COLO668 (cell line): Measurements from ENCODE around the gene TRPM5.
"Not testable (repeated sequence)": the region's sequence is repeated elsewhere in the genome, so short reads cannot be mapped to it uniquely, and the experiment has no call there.

Experiments used
- DNase-seq: peaks from one replicate; lab custom pipeline; 2025; ENCODE audit not compliant: unreplicated experiment; lab: John Stamatoyannopoulos, UW

TRPM5 gene, protein sequence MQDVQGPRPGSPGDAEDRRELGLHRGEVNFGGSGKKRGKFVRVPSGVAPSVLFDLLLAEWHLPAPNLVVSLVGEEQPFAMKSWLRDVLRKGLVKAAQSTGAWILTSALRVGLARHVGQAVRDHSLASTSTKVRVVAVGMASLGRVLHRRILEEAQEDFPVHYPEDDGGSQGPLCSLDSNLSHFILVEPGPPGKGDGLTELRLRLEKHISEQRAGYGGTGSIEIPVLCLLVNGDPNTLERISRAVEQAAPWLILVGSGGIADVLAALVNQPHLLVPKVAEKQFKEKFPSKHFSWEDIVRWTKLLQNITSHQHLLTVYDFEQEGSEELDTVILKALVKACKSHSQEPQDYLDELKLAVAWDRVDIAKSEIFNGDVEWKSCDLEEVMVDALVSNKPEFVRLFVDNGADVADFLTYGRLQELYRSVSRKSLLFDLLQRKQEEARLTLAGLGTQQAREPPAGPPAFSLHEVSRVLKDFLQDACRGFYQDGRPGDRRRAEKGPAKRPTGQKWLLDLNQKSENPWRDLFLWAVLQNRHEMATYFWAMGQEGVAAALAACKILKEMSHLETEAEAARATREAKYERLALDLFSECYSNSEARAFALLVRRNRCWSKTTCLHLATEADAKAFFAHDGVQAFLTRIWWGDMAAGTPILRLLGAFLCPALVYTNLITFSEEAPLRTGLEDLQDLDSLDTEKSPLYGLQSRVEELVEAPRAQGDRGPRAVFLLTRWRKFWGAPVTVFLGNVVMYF (N-terminal part only)

DNA sequence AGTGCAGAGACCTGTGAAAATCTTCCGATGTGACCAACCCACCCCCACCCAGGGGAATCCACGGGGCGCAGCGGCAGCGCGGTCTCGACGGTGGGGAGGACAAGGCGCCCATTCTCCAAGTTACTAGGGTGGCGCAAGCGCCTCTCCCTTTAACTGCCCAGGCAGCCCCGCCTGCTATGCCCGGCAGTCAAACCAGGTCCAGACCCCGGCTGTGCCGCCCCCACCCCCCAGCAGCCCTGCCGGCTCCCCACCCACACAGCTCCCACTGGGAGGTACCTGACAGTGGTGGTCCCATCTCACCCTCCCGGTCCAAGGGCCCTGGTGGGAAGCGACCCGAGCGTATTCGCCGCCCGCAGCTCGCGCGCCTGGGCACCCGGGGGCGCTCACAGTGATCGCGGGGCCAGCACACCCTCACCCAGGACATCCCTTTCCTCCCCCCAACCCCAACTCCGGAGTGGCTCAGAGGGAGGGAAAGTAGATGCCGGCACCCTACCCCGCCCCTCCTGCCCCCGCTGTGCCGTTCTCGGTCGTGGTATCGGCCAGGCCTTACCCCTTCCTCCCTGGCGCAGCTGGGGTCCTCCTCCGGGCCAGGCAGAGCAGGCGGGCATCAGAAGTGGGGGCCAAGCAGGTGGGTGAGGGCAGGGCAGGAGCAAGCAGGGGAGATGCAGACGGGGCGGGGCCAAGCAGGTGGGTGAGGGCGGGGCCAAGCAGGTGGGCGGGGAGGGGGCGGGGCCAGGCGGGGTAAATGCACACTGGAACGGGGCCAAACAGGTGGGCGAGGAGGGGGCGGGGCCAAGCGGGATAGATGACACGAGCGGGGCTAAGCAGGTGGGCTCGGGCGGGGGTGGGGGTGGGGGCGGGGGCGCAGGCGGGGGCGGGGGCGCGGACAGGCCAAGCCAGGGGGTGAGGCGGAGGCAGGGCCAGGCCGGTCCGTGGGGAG is at the start of gene TRPM5:
TRPM5 (minus strand) TSS at position 634 of the 940 bp plus-strand sequence. CDS start 21,478 bp downstream, outside the sequence.
- no peak for DNase-seq

DNA sequence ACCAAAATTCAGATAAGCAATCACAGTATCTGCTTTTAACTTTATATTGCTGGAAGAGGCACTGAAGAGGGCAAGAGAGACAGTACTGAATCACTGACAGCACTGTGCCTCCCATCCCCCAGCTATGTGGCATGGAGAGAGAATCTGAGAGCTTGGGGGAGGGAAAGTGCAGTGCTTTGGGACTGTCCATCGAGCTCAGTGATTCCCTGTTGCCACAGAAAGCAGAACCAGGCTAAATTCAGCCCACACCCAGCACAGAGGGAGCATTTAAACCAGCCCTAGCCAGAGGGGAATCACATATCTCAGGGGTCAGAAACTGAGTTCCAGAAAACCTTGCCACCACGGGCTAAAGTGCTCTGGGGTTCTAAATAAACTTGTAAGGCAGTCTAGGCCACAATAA is 44.8 kb upstream of the TRPM5 start:
- no peak for DNase-seq

DNA sequence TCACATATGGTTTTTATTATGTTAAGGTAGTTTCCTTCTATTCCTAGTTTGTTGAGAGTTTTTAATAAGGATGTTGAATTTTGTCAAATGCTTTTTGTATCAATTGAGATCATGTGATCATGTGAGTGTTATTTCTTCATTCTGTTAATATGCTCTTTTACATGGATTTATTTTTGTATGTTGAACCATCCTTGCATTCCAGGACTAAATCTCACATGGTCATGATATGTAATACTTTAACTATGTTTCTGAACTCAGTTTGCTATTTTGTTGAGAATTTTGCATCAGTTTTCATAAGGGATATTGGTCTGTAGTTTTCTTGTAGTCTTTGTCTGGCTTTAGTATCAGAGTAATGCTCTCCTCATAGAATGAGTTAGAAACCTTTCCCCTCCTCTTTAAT is 43.7 kb upstream of the TRPM5 start:
- no peak for DNase-seq

DNA sequence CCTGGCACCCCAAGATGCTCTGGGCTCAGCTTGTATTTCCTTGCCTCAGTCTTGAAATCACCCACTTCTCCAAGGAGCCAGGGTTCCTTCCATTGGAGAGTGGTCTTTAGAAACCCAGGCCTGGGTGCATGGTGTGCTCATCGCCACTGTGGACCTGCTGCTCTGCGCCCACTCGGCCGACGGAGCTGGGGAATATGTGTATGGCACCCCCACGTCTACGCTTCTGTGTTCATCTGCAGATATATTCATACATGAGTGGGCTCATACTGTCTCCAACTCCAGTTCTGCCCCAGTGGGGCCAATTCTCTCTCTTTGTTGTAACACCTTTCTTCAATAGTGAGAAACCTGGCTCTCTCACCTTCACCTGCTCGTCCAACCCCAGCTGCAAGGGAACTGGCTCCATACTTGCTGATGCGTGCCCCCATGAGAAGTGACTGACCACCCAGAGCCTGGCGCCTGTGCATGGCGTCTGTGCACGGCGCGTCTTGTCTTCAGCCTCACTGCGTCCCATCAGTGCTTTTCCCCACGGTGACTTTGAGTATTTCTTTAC is 40.3 kb upstream of the TRPM5 start:
- no peak for DNase-seq

GRCh38 chr11:2483426-2483825 is 39.1 kb upstream of the TRPM5 start:
- DNase-seq: no peak

DNA sequence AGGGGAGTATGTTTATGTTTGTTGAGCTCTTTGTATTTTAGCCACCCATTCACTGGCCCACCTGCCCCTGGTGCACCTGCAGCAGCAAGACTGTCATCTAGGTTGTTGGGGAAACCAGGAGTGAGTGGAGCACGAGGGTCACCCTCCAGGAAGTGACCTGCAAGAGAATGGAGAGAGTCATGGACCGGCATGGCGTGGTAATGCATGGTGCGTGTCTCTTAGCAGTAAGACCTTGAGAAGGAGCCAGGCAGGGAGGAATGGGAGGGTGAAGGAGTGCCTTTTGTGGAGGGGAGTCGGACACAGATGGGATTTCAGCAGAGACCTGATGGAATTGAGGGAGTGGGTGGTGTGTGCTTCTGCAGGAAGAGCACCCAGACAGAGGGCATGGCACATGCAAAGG is 38.4 kb upstream of the TRPM5 start:
- no peak for DNase-seq

DNA sequence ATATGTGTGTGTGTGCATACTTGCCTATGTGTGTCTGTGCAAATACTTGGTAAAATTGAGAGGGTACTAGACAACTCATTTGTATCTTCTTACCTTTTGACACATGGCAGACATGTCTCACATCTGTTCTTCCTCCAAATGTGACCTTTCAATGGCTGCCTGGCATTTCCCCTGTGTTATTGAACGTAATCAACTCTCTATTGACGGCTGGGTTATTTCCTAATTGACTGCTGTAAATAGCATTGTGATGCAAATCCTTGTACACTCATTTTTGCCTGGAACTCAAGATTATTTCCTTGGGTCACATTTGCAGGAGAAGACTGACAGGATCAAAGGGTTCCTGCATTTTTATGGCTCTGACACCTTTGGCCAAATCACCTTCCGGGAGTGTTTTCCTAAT is 37.9 kb upstream of the TRPM5 start:
- no peak for DNase-seq

GRCh38 chr11:2481253-2481652 is 36.9 kb upstream of the TRPM5 start:
- no peak for DNase-seq

DNA sequence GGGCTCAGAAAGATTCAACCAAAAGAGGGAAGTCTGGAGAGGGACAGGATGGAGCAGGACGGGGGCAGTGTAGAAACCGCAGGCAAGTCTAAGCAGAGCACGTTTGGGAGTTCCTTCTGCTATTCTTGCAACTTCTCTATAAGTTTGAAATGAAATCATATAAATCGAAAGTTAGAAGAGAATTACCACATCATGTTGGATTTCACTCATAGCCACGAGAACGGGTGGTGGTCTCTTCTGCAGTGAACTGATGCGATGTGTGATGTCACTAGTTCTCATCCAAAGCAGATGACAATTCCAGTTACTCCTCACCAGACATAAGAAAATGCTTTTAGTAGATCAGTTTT is 36.5 kb upstream of the TRPM5 start:
- DNase-seq: no peak

GRCh38 chr11:2480067-2480873 is 36.0 kb upstream of the TRPM5 start:
- not testable (repeated sequence) for DNase-seq

DNA sequence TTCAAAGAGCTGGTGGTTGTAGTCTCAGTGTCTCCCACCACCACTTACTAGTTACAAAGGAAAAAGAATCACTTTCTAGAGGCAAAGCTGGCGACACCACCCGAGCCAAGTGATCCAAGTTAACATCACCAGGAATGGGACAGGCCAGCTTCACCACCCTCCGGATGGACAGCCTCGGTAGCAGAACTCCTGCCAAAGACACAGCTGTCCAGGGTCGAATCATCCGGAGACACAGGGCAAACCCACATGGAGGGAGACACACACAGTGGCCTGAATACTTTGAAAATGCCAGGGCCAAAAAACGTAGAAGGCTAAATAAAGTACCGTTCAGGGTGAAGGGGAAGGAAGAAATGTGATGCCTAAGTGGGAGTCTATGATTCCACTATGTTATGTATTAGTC is 33.6 kb upstream of the TRPM5 start:
- no peak for DNase-seq

DNA sequence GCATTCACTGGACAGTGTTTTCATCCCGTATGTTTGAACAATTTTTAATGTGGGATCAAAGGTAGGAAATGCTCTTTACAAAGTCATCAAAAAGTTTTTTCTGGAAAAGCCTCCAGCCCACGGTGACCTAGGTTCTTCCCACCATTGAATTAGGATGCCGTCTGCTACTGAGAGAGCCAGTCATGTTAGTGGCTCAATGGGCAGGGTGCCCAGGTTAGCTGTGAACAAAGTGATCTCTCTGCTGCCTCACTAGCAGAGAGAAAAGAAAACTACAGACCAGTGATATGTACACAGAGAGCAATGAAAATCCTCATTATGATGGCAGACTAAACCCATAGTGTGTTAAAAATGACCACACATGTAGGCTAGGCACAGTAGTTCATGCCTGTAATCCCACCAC is 32.9 kb upstream of the TRPM5 start:
- DNase-seq: no peak

DNA sequence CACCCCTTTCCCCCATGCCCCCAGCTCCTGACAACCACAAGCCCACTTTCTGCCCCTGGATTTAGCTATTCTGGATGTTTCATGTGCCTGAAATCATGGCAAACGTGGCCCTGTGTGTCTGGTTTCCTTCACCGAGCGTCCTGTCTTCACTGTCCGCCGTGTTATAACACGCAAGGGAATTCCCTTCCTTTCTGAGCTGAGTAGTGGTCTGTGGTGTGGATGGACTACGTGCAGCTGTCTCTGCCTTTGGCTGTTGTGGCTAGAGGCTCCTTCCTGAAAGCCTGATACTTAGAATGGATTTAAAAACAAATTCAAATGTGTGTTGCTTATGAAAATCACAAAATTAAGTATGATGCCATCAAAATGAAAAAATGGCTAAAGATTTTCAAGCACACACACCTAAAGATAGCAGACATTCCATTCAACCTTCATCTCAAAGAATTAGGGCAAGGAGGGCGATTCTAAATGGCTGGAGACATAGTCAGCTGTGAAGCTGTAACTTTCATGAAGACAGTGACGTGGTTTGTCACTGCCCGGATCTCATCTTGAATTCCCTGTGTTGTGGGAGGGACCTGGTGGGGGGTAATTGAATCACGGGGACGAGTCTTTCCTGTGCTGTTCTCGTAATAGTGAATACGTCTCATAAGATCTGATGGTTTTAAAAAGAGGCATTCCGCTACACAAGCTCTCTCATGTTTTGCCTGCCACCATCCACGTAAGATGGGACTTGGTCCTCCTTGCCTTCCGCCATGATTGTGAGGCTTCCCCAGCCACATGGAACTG is 31.0 kb upstream of the TRPM5 start:
- no peak for DNase-seq

DNA sequence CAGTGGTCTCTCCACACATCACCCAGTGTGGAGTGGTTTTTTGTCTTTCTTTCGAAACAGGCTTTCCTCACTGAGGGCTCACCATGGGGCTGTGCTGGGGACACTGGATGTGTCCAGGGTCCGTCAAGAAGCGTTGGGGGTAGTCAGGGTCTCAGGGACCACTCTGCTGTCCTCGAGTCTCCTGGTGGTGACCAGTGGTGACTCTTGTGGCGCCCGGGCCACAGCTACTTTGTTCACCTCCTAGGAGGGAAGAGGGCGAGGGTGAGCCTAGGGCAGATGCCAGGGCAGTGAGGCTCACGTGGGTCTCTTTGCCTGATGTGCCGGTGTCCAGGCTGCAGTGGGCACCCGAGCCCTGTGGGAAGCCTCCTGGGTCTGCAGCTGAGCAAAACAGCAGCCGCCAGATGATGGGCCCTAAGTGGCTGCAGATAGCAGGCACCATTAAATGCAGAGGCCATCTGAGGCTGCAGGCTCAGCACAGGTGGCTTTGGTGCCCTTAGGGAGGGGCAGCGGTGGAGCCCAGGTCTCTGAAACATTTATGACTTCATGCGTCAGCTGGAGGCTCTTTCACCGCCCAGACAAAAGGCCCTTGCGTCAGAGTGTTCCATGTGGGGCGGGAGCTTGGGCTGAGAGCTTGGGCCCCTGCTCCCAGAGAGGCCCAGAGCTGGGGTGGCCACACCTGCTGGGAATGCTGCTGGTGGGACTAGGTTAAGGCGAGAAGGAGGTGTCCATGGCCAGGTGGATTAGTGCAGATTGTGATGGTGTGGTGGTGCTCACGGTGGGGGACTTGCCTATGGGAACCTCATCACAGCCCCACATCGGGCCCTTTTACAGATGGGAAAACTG is 30.0 kb upstream of the TRPM5 start:
- DNase-seq: no peak

DNA sequence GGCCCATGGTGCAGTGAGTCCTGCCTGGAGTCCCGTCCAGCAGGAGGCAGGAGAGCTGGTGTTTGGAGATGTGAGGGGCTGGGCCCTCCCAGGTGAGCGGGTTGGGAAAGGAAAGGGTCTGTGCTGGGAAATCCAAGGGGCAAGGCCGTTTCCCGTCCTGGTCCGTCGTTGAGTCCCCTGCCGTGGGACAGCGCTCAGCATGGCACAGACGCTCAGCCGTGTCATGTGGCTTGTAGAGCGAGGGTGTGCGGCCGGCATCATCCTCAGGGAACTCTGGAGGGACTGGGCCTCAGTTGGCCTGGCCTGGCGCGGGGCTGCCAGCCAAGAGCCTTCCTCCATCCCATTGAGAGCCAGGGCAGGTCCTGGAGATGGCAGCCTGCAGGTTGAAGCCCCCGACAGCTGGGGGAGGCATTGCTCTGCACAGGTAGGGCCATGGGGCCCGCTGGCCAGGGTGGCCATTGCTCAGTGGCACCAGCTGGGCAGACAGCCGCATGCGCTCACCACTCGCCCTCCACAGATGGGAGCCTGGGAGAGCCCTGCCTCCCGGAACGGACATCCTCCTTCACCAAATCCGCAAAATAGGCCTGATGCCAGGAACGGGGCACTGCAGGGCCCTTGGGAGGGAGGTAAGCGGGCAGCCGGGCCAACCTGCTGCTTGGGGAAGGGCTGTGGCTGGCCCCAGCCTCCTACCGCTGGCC is 29.2 kb upstream of the TRPM5 start:
- no peak for DNase-seq

- no peak for DNase-seq
These were observed 28.3 kb upstream of the TRPM5 start for GRCh38 chr11:2472428-2473186.

GRCh38 chr11:2471804-2472096 is 27.4 kb upstream of the TRPM5 start:
- no peak for DNase-seq
